ENCODE data around the gene EPGN. TPM values are rescaled to one million over a fixed set of nuclear protein-coding genes. Genes with fewer than 3 reads are reported as not detected.
A peak's percentile ranks its signal among the peaks of the same experiment; 100 is the strongest.
"Not testable (repeated sequence)": the region's sequence is repeated elsewhere in the genome, so short reads cannot be mapped to it uniquely, and the experiment has no call there.

EPGN gene
- total RNA-seq, 2 donors from 2014 or later = 2.6 TPM; not detected in 1

DNA sequence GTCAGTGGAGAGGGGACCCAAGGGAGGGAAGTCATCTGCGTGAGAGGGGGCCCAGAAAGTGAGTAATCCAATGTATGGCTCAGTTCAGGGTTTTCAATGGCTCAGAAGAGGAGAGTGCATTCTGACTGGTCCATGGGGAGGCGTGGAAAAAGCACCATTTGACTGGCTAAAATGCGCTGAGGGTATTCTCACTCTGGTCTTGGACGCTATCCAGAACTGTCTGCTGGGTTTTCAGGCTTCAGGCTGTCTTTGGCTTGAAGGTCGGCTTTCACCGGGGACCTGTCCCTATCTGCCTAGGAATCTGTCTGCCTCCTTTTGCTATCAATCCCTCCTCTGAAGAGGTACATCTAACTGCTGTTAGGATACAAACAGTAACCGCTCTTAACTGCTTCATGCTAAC lies 26.4 kb downstream of the EPGN start:
- Mint-ChIP-seq H3K4me1 (ENCODE audit: low read depth in 2 of 2) (no peaks in the 10 kb centered on the region), H3K36me3 (no peaks in the 10 kb centered on the region), H3K27ac (no peak overlapping the region), H3K9me3 (no peaks in the 10 kb centered on the region), H3K4me3 (no peak overlapping the region), H3K27me3 (peaks cover 0 to 14% of the 10 kb centered on the region in 2 donors)
- no peak for DNase-seq (ENCODE audit: low spot score)
- no peak for ATAC-seq

DNA sequence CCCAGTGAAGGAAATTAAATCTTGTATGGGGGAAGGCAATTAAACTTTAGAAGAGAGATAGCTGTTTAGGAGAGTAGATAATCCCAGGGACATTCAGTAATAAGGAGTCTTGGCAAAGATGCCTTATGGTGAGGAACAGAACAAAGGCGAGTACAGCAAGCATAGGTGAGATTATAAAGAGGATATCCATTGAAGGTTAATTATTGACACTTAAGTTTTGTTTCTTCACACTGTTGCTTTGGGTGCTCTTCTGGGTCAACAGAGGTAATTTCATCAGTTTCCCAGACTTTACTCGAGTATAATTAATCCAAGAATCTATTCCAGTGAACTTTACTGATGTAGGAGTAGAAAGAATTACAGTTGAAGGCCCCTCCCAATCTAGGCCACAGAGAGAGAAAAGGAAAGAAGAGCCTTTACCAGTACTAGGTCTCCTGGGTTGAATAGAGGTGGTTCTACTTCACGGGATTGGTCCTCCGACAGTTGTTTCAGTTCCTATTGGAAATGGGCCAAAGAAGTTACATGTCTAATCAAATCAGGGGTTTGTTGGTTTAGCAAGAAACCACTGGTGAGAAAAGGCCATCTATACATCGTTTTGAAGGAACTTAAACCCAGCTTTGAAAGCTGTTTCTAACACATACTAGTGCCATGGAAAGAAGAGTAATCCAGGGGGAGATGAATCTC lies 27.2 kb downstream of the EPGN start:
- H3K9me3 Mint-ChIP-seq = no peaks in the 10 kb centered on the region
- no peaks in the 10 kb centered on the region for H3K36me3 Mint-ChIP-seq
- H3K27ac Mint-ChIP-seq = no peak overlapping the region
- DNase-seq (ENCODE audit: low spot score) (no peak), ATAC-seq (no peak)
- peaks cover 0 to 14% of the 10 kb centered on the region in 2 donors for H3K27me3 Mint-ChIP-seq
- no peaks in the 10 kb centered on the region for H3K4me1 Mint-ChIP-seq (ENCODE audit: low read depth in 2 of 2)
- no peak overlapping the region for H3K4me3 Mint-ChIP-seq

DNA sequence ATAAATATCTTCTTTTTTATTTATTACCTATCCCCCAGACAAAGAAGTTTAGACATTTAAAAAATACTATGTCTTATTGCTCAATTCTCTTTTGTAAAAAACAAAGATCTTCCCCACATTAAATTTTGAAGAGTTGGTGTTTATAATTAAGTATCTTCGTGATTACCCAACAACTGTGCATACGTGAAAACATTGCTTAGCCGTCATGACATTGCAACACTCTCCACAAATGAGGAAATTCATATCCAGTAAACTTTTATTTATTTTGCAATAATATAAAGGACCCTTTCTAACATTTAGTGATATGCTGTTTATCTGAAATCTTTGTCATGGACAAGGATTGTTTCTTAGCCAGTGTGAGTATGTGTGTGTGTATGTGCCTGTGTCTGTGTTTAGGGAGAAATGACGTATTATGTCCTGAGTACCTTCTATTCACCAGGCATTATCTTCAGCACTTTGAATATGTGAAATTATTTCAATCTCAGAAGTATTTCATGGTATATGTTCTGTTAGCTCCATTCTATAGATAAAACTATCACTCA lies 30.6 kb downstream of the EPGN start:
- no peaks in the 10 kb centered on the region for H3K4me1 Mint-ChIP-seq (ENCODE audit: low read depth in 2 of 2)
- no peak for ATAC-seq
- DNase-seq (ENCODE audit: low spot score) = no peak
- peaks cover 5% of the 10 kb centered on the region for H3K36me3 Mint-ChIP-seq
- peaks cover 5% of the 10 kb centered on the region for H3K9me3 Mint-ChIP-seq
- H3K4me3 Mint-ChIP-seq = no peak overlapping the region
- no peak overlapping the region for H3K27ac Mint-ChIP-seq
- H3K27me3 Mint-ChIP-seq = peaks cover 0 to 6% of the 10 kb centered on the region in 2 donors

DNA sequence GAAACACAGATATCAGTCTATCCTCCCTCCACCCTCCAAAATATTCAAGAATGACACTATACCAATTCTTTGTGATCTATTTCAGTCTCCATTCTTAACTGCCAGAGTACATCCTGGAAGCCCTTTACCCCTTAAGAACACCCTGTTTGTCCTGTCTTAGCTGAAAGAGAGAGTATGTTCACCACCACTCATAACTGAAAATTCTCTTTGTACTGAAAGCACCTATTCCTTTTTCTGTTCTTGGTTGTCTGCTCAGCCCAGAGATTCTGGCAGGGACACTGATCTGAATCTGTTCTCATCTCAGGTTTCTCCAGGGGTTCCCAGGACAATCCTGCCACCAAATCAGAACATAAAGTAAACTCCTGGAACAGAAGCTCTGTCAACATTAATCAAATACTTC lies 31.2 kb downstream of the EPGN start:
- no peak for ATAC-seq
- peaks cover 5% of the 10 kb centered on the region for H3K9me3 Mint-ChIP-seq

DNA sequence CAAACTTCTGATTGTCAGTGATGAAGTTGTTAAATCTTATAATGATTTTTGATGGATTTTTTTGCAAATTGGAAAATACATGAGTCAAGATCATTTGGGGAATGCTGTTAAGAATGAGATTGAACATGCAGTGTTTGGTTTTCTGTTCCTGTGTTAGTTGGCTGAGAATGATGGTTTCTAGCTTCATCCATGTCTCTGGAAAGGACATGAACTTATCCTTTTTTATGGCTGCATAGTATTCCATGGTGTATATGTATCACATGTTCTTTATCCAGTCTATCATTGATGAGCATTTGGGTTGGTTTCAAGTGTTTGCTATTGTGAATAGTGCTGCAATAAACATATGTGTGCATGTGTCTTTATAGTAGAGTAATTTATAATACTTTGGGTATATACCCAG lies 32.2 kb downstream of the EPGN start:
- H3K27ac Mint-ChIP-seq = not testable (repeated sequence)

More for the DNA sequence above, 31.2 kb downstream of the EPGN start:
- Mint-ChIP-seq H3K36me3 (peaks cover 5% of the 10 kb centered on the region), H3K27me3 (peaks cover 0 to 6% of the 10 kb centered on the region in 2 donors), H3K4me1 (ENCODE audit: low read depth in 2 of 2) (no peaks in the 10 kb centered on the region), H3K27ac (no peak overlapping the region), H3K4me3 (no peak overlapping the region)
- no peak for DNase-seq (ENCODE audit: low spot score)

DNA sequence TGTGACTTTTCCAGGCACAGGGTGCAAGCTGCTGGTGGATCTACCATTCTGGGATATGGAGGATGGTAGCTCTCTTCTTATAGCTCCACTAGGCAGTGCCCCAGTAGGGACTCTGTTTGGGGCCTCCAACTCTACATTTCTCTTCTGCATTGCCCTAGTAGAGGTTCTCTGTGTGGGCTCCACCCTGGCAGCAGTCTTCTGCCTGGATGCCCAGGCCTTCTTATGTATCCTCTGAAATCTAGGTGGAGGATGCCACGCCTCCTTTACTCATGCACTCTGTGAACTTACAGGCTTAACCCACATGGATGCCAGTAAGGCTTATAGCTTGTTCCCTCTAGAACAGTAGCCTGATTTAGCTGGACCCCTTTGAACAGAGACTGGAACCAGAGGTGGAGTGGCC lies 35.8 kb downstream of the EPGN start:
- Mint-ChIP-seq H3K27ac (no peak overlapping the region), H3K4me1 (ENCODE audit: low read depth in 2 of 2) (no peaks in the 10 kb centered on the region), H3K36me3 (peaks cover 11% of the 10 kb centered on the region), H3K9me3 (peaks cover 9% of the 10 kb centered on the region), H3K27me3 (peaks cover 10 to 17% of the 10 kb centered on the region in 2 donors), H3K4me3 (no peak overlapping the region)
- DNase-seq (ENCODE audit: low spot score) (no peak), ATAC-seq (no peak)

More for the DNA sequence above, 32.2 kb downstream of the EPGN start:
- DNase-seq (ENCODE audit: low spot score); H3K27me3 Mint-ChIP-seq; H3K9me3 Mint-ChIP-seq; ATAC-seq; H3K4me3 Mint-ChIP-seq; H3K36me3 Mint-ChIP-seq; H3K4me1 Mint-ChIP-seq (ENCODE audit: low read depth in 2 of 2): not testable (repeated sequence)

DNA sequence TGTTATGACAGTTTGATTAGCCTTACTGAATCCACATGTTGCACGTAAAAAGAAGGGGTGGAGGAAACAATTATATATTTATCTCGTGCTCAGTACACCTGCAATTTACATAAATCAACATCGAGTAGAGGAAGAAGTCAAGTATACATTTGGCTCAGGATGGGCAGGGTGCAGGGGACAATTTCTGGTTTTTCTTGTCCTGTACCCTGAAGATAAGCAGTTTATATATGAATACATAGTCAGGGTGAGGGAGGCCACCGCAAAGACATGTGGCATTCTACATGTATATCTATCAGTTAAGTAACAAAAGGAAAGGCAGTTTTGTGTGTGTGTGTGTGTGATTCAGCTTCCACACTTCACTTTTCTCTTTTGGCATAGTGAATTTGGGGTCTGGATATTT lies 45.6 kb downstream of the EPGN start:
- H3K9me3 Mint-ChIP-seq = no peaks in the 10 kb centered on the region
- H3K4me3 Mint-ChIP-seq = no peak overlapping the region
- H3K36me3 Mint-ChIP-seq = no peaks in the 10 kb centered on the region
- DNase-seq (ENCODE audit: low spot score) (no peak), ATAC-seq (no peak)
- H3K27me3 Mint-ChIP-seq = peaks cover 15 to 36% of the 10 kb centered on the region in 2 donors
- no peak overlapping the region for H3K27ac Mint-ChIP-seq
- peaks cover 0 to 6% of the 10 kb centered on the region in 2 donors for H3K4me1 Mint-ChIP-seq (ENCODE audit: low read depth in 2 of 2)

DNA sequence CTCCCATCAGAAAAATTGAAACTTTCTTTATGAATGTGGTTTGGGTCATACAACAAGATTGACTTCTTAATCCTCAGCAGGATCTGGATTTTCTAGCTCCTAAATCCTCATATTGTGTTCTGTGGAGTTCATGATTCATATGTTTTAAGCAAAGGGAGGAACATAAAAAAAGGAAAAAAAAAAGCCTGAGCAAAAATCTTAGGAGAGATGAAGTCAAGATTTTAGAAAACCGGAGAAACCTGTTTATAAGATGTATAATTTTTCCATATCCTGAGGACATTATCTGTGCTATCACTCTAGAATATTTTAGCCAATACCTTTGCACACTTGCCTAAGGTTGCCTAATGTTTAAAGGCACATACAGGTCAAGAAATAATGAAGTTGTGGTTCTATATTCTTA lies 49.7 kb downstream of the EPGN start:
- Mint-ChIP-seq H3K27ac (no peak overlapping the region), H3K27me3 (peaks cover 18 to 41% of the 10 kb centered on the region in 2 donors), H3K4me1 (ENCODE audit: low read depth in 2 of 2) (peaks cover 0 to 6% of the 10 kb centered on the region in 2 donors), H3K4me3 (no peak overlapping the region), H3K9me3 (no peaks in the 10 kb centered on the region), H3K36me3 (no peaks in the 10 kb centered on the region)
- ATAC-seq (no peak), DNase-seq (ENCODE audit: low spot score) (no peak)

DNA sequence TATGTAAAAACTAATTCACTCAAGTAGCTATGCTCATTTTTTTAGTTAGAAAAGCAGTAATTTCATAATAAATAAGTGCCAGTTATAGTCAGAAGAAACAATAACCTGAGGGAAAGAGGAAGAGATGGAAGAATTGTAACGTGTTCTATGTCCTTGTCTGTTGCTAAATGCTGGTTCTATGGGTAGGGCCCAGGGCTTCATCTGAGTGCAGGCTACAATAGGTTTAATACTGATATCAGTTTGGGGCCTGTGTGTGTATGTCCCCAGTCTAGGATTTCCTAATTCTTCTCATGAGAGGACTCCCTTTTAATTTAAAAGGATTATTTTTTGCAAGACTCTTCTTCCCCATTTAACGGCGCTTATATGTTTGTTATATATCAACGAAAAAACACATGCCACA lies 53.4 kb downstream of the EPGN start:
- Mint-ChIP-seq H3K4me3 (no peak overlapping the region), H3K27me3 (peaks cover 23 to 44% of the 10 kb centered on the region in 2 donors), H3K4me1 (ENCODE audit: low read depth in 2 of 2) (peaks cover 6 to 10% of the 10 kb centered on the region in 2 donors), H3K36me3 (no peaks in the 10 kb centered on the region), H3K9me3 (no peaks in the 10 kb centered on the region), H3K27ac (no peak overlapping the region)
- ATAC-seq = no peak
- no peak for DNase-seq (ENCODE audit: low spot score)

DNA sequence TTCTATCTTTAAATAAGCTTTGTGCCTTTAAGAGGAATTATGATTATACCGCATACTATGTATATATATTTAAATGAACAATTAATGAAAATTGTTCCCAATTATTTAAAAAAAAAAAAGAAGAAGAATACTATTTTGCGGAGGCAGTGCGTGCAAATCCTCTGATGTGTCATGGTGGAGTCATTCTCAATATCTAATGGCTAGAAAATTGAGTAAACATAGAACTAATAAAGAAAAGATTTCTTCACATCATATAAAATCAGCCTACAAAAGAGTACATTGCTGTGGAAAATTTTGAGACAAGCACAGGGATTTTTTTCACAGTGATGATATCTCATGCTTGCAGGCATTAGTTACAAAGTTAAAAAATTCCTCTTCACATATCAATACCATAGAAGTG lies 54.1 kb downstream of the EPGN start:
- H3K36me3 Mint-ChIP-seq = no peaks in the 10 kb centered on the region
- H3K9me3 Mint-ChIP-seq = no peaks in the 10 kb centered on the region
- ATAC-seq (no peak), DNase-seq (ENCODE audit: low spot score) (no peak)
- H3K27ac Mint-ChIP-seq = no peak overlapping the region
- peaks cover 27 to 46% of the 10 kb centered on the region in 2 donors for H3K27me3 Mint-ChIP-seq
- no peak overlapping the region for H3K4me3 Mint-ChIP-seq
- H3K4me1 Mint-ChIP-seq (ENCODE audit: low read depth in 2 of 2) = peaks cover 6 to 10% of the 10 kb centered on the region in 2 donors

DNA sequence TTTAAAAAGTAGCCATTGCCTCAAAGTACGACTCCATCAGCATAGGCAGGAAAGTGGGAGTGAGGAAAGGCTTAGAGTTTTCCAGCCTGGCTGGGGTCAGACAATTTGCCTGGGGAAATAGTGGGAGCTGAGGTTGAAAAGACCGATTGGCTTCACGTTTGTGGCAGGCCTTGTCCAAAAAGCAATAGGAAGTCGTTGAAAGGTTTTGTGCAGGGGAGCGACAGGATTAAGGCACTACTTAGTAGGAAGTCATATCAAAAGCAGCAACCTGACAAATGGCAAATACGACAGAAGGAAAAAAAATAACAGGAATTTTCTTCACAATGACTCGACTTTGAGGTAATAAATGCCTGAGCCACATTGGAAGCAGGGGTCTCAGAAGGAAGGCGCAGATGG lies 56.0 kb downstream of the EPGN start:
- ATAC-seq (no peak), DNase-seq (ENCODE audit: low spot score) (no peak)
- Mint-ChIP-seq H3K4me1 (ENCODE audit: low read depth in 2 of 2) (peaks cover 6 to 10% of the 10 kb centered on the region in 2 donors), H3K27ac (no peak overlapping the region), H3K4me3 (peak overlapping the region; percentile 65), H3K9me3 (no peaks in the 10 kb centered on the region), H3K27me3 (peaks cover 27 to 46% of the 10 kb centered on the region in 2 donors), H3K36me3 (no peaks in the 10 kb centered on the region)

DNA sequence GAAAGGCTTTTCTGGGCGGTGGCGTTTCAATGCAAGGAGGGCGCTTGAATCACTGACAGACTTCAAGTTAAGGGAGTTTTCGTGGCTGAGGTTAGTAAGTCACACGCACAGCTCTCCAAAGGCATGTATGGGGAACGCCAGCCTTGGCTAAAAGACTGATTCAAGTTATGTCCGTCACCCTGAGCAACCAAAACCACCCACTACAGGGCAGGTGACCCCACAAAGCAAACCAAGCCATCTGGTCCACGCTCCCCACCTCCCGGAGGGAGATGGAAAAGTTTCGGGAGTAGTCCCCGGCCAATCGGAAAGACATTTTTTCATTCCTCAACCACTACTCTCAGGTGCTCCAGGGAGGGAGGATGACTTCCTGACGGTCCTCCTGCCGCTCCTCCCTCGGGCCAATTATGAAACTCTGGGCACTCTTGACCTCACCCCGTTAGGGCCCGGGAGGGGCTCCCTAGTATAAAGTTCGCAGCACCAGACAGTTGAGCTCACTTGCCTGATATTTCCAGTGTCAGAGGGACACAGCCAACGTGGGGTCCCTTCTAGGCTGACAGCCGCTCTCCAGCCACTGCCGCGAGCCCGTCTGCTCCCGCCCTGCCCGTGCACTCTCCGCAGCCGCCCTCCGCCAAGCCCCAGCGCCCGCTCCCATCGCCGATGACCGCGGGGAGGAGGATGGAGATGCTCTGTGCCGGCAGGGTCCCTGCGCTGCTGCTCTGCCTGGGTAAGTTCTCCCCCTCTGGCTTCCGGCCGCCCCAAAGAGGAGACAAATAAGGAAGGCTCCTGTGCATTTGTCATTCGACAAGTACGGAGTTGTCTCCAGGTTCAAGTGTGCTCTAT lies 56.6 kb downstream of the EPGN start, which contains the start of gene EREG:
Gene EREG (plus strand): TSS at position 494 of the 840 bp plus-strand sequence. CDS start 164 bp downstream, at position 658.
- H3K4me1 Mint-ChIP-seq (ENCODE audit: low read depth in 2 of 2) = peaks cover 6 to 10% of the 10 kb centered on the region in 2 donors
- peak within 1 kb of the TSS; percentile 65 for H3K4me3 Mint-ChIP-seq
- no peak for DNase-seq (ENCODE audit: low spot score)
- no peaks in the 10 kb centered on the region for H3K36me3 Mint-ChIP-seq
- H3K27me3 Mint-ChIP-seq = peaks cover 27 to 46% of the 10 kb centered on the region in 2 donors
- H3K9me3 Mint-ChIP-seq = no peaks in the 10 kb centered on the region
- ATAC-seq = peak; percentile 67
- H3K27ac Mint-ChIP-seq = no peak within 1 kb of the TSS

DNA sequence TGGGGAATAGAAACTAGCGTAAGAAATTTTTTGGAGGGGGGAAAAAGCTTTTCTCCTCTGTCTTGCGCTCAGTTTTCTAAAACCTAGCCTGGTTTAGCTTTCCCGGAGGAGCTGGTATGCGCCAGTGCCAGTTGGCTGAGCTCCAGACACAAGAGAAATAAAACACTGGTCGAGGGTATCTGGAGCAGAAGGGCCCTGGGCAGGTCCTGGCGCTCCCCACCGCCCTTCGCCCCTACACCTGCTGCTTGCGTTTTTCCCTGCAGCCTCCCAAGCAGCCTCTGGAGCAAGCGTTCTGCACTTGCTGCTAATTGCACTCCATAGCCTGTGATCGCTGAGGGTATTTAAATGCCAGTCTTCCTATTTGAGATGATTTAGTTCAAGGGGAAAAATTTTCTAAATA lies 57.5 kb downstream of the EPGN start:
- no peaks in the 10 kb centered on the region for H3K9me3 Mint-ChIP-seq
- no peak for DNase-seq (ENCODE audit: low spot score)
- no peak overlapping the region for H3K4me3 Mint-ChIP-seq
- peaks cover 6 to 10% of the 10 kb centered on the region in 2 donors for H3K4me1 Mint-ChIP-seq (ENCODE audit: low read depth in 2 of 2)
- no peaks in the 10 kb centered on the region for H3K36me3 Mint-ChIP-seq
- no peak for ATAC-seq
- no peak overlapping the region for H3K27ac Mint-ChIP-seq
- H3K27me3 Mint-ChIP-seq = peaks cover 30 to 46% of the 10 kb centered on the region in 2 donors
